ENCODE measurements around the gene NR1I2. TPM values are rescaled to one million over a fixed set of nuclear protein-coding genes. Genes with fewer than 3 reads are reported as not detected.

Gene NR1I2
- total RNA-seq, 1 donor from 2014 or later, result 0.10 TPM

- DNase-seq, result no peak
These were observed 2.0 kb upstream of the NR1I2 start for GRCh38 chr3:119779731-119780383.

GRCh38 chr3:119782460-119782859 lies 559 bp downstream of the NR1I2 start:
- no peak for DNase-seq

- no peak for DNase-seq
These were observed 1.4 kb downstream of the NR1I2 start for GRCh38 chr3:119783255-119783654.

GRCh38 chr3:119783883-119784282 lies 2.0 kb downstream of the NR1I2 start:
- DNase-seq, result no peak

GRCh38 chr3:119786409-119786808 lies 4.5 kb downstream of the NR1I2 start:
- no peak for DNase-seq

- no peak for DNase-seq
These were observed 8.5 kb downstream of the NR1I2 start for GRCh38 chr3:119790369-119790768.

- no peak for DNase-seq
These were observed 10.4 kb downstream of the NR1I2 start for GRCh38 chr3:119792270-119792669.

- DNase-seq, result no peak
These were observed 12.5 kb downstream of the NR1I2 start for GRCh38 chr3:119794401-119794800.

- DNase-seq, result no peak
These were observed 13.2 kb downstream of the NR1I2 start for GRCh38 chr3:119794971-119795612.

- no peak for DNase-seq
These were observed 13.9 kb downstream of the NR1I2 start for GRCh38 chr3:119795849-119796248.

GRCh38 chr3:119796368-119796767 lies 14.5 kb downstream of the NR1I2 start:
- no peak for DNase-seq

GRCh38 chr3:119796785-119797184 lies 14.9 kb downstream of the NR1I2 start:
- no peak for DNase-seq

- no peak for DNase-seq
These were observed 18.9 kb downstream of the NR1I2 start for GRCh38 chr3:119800844-119801243.

GRCh38 chr3:119808244-119808643 lies 26.3 kb downstream of the NR1I2 start:
- no peak for DNase-seq

- DNase-seq, result no peak
These were observed 26.9 kb downstream of the NR1I2 start for GRCh38 chr3:119808843-119809242.

- DNase-seq, result no peak
These were observed 27.5 kb downstream of the NR1I2 start for GRCh38 chr3:119809249-119810017.

- DNase-seq, result no peak
These were observed 28.1 kb downstream of the NR1I2 start for GRCh38 chr3:119810018-119810435.

GRCh38 chr3:119812491-119813058 lies 30.7 kb downstream of the NR1I2 start:
- no peak for DNase-seq

GRCh38 chr3:119815716-119816115 lies 33.8 kb downstream of the NR1I2 start:
- DNase-seq, result no peak

- no peak for DNase-seq
These were observed 35.2 kb downstream of the NR1I2 start for GRCh38 chr3:119817071-119817470.

GRCh38 chr3:119817583-119818363 lies 35.9 kb downstream of the NR1I2 start:
- DNase-seq, result no peak

- no peak for DNase-seq
These were observed 37.0 kb downstream of the NR1I2 start for GRCh38 chr3:119818937-119819336.

All from skin of body (tissue), 2 donors.